Sigmoid colon (tissue), 4 donors: Measurements from ENCODE around the gene KCNJ10.
A peak's percentile ranks its signal among the peaks of the same experiment; 100 is the strongest.

ENCODE experiments used
- EP300 ChIP-seq, 4 donors: sonication (generic); formaldehyde crosslinking; IDR thresholded peaks; one replicate each; pipeline ENCODE4 v1.6.1; 2017; ENCODE audit warnings: antibody characterized with exemption in 4 of 4
- POLR2A ChIP-seq, 2 donors: fragments of 450-650 bp; IDR thresholded peaks; one replicate each; pipeline ENCODE4 v1.6.1; 2016; ENCODE audit warnings: antibody characterized with exemption in 2 of 2, mild to moderate bottlenecking in 2 of 2, moderate library complexity in 2 of 2
- POLR2AphosphoS5 ChIP-seq, 4 donors: sonication (generic); formaldehyde crosslinking; IDR thresholded peaks; one replicate each; pipeline ENCODE4 v1.6.1; 2017; ENCODE audit warnings: antibody characterized with exemption in 4 of 4
- TF ChIP-seq, protein P1 (sequence below), 4 experiments: fragments of 450-650 bp in 3 of 4; fragments of 200-600 bp in 1 of 4; IDR thresholded peaks; one replicate each; pipeline ENCODE4 v1.5.1; 2016 to 2019; ENCODE audit warnings: antibody characterized with exemption in 4 of 4, mild to moderate bottlenecking in 3 of 4, moderate library complexity in 2 of 4

DNA sequence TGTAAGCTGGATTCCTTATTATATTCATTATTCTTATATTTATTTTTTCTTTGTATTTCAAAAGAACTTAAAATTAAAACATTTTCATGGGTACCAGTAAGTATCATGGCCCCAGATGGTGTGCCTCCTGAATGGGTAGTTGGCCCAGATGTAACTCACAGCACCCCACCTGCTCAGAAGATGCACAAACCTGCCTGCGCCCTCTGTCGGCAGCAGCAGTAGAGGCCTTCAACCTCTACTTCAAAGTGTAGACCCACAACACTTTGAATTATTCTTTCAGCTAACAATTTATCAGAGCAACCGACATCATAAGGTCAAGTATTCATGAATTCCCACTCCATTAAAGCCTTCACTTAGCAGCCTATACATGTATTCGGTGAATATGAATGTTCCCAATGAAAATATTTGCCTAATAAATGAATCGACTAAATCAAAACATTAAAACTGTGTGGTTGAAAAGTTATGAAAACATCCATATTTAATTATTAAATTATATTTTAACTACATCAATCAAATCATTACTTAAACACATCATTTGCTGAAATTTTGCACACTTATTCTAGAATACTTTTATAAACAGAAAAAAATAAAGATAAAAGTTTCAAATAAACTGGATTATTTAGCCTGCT lies 63.5 kb downstream of the KCNJ10 start:
- TF ChIP-seq, protein P1, sequence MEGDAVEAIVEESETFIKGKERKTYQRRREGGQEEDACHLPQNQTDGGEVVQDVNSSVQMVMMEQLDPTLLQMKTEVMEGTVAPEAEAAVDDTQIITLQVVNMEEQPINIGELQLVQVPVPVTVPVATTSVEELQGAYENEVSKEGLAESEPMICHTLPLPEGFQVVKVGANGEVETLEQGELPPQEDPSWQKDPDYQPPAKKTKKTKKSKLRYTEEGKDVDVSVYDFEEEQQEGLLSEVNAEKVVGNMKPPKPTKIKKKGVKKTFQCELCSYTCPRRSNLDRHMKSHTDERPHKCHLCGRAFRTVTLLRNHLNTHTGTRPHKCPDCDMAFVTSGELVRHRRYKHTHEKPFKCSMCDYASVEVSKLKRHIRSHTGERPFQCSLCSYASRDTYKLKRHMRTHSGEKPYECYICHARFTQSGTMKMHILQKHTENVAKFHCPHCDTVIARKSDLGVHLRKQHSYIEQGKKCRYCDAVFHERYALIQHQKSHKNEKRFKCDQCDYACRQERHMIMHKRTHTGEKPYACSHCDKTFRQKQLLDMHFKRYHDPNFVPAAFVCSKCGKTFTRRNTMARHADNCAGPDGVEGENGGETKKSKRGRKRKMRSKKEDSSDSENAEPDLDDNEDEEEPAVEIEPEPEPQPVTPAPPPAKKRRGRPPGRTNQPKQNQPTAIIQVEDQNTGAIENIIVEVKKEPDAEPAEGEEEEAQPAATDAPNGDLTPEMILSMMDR (IDR thresholded peaks at IDR 0.05), result peak; percentile 22 to 81 (median 76)
- no peak for TF ChIP-seq POLR2AphosphoS5 (IDR thresholded peaks at IDR 0.05)
- TF ChIP-seq POLR2A (IDR thresholded peaks at IDR 0.05), result no peak
- no peak for TF ChIP-seq EP300 (IDR thresholded peaks at IDR 0.05)
